Neural cell (in vitro differentiated cells): ENCODE results near the gene GALNT1. TPM values are rescaled to one million over a fixed set of nuclear protein-coding genes. Genes with fewer than 3 reads are reported as not detected.

ENCODE experiments used
- H2AFZ ChIP-seq: fragments of 200-600, 300-800 bp; sonication (generic), shearing (Covaris generic); 2 replicates; pipeline ENCODE4 v1.6.0; 2014; ENCODE audit warnings: low read depth, mild to moderate bottlenecking, antibody characterized with exemption, low read length, moderate library complexity
- H3F3A ChIP-seq: fragments of 200-600 bp; shearing (Covaris generic); 2 replicates; pipeline ENCODE4 v1.6.1; 2016; ENCODE audit warnings: mild to moderate bottlenecking, moderate library complexity, mixed read lengths, antibody characterized with exemption, low read length; ENCODE audit not compliant: insufficient read depth, poor library complexity, severe bottlenecking
- H3K27ac ChIP-seq: fragments of 200-600, 300-800 bp; sonication (generic), shearing (Covaris generic); 2 replicates; pipeline ENCODE4 v1.5.1; 2014; ENCODE audit warnings: mild to moderate bottlenecking, low read length, moderate library complexity
- H3K27me3 ChIP-seq: fragments of 300-800, 200-600 bp; sonication (generic), shearing (Covaris generic); 2 replicates; pipeline ENCODE4 v1.6.0; 2014; ENCODE audit warnings: mild to moderate bottlenecking, low read depth, low read length, moderate library complexity; ENCODE audit not compliant: insufficient read depth
- H3K36me3 ChIP-seq: fragments of 300-800, 200-600 bp; sonication (generic), shearing (Covaris generic); 2 replicates; pipeline ENCODE4 v1.5.1; 2014; ENCODE audit warnings: mild to moderate bottlenecking, antibody characterized with exemption, low read length, moderate library complexity; ENCODE audit not compliant: insufficient read depth
- H3K4me2 ChIP-seq: fragments of 300-800, 200-600 bp; sonication (generic), shearing (Covaris generic); 2 replicates; pipeline ENCODE4 v1.6.0; 2014; ENCODE audit warnings: mild to moderate bottlenecking, low read length
- H3K4me3 ChIP-seq: fragments of 300-800, 200-600 bp; sonication (generic), shearing (Covaris generic); 2 replicates; pipeline ENCODE4 v1.5.1; 2014; ENCODE audit warnings: mild to moderate bottlenecking, low read length, moderate library complexity
- H3K79me2 ChIP-seq: fragments of 200-600 bp; shearing (Covaris generic); replicated peaks from 2 replicates; pipeline ENCODE4 v1.6.0; 2014; ENCODE audit warnings: mild to moderate bottlenecking, low read length, moderate library complexity; ENCODE audit not compliant: insufficient read depth
- H3K9ac ChIP-seq: fragments of 300-800, 200-600 bp; sonication (generic), shearing (Covaris generic); 2 replicates; pipeline ENCODE4 v1.6.1; 2016; ENCODE audit warnings: mild to moderate bottlenecking, low read length, mixed read lengths
- H3K9me2 ChIP-seq: fragments of 200-600 bp; shearing (Covaris generic); 2 replicates; pipeline ENCODE4 v1.6.1; 2016; ENCODE audit warnings: mild to moderate bottlenecking, low read length, mixed read lengths; ENCODE audit not compliant: insufficient read depth
- H3K9me3 ChIP-seq: fragments of 200-600, 300-800 bp; sonication (generic), shearing (Covaris generic); 2 replicates; pipeline ENCODE4 v1.6.1; 2016; ENCODE audit warnings: mild to moderate bottlenecking, mixed run types, low read length, moderate library complexity, mixed read lengths
- H4K20me1 ChIP-seq: fragments of 200-600 bp; shearing (Covaris generic); 2 replicates; pipeline ENCODE4 v1.6.1; 2016; ENCODE audit warnings: mild to moderate bottlenecking, mixed run types; ENCODE audit not compliant: insufficient read depth
- EP300 ChIP-seq: fragments of 450-650 bp; conservative IDR thresholded peaks from 2 replicates; pipeline ENCODE4 v1.6.1; 2014; ENCODE audit warnings: antibody characterized with exemption, mild to moderate bottlenecking, moderate library complexity; ENCODE audit not compliant: poor library complexity, severe bottlenecking
- EZH2 ChIP-seq: fragments of 200-600, 300-800 bp; shearing (Covaris generic), sonication (generic); IDR thresholded peaks from 2 replicates; pipeline ENCODE4 v1.6.1; 2014; ENCODE audit warnings: antibody characterized with exemption, low read length, borderline replicate concordance, mild to moderate bottlenecking; ENCODE audit not compliant: insufficient read depth, poor library complexity, severe bottlenecking
- MXI1 ChIP-seq: fragments of 450-650 bp; conservative IDR thresholded peaks from 2 replicates; pipeline ENCODE4 v1.6.1; 2014; ENCODE audit warnings: antibody characterized with exemption, mild to moderate bottlenecking; ENCODE audit not compliant: poor library complexity, severe bottlenecking
- POLR2AphosphoS5 ChIP-seq: IDR thresholded peaks from 2 replicates; pipeline ENCODE4 v1.6.1; 2012
- RAD21 ChIP-seq: fragments of 450-650 bp; conservative IDR thresholded peaks from 2 replicates; pipeline ENCODE4 v1.6.1; 2014; ENCODE audit warnings: antibody characterized with exemption, mild to moderate bottlenecking, moderate library complexity
- SMC3 ChIP-seq: fragments of 450-650 bp; conservative IDR thresholded peaks from 2 replicates; pipeline ENCODE4 v1.6.1; 2014; ENCODE audit warnings: antibody characterized with exemption, mild to moderate bottlenecking, moderate library complexity; ENCODE audit not compliant: poor library complexity
- TAF1 ChIP-seq: IDR thresholded peaks from 2 replicates; pipeline ENCODE4 v1.6.1; 2012; ENCODE audit warnings: low read depth
- polyA plus RNA-seq: library from polyadenylated mRNA; depleted of rRNA; stranded (reverse); fragments of >200 nt; gene quantifications from 2 replicates; pipeline ENCODE4 v1.2.3, GENCODE V29; 2014
- TF ChIP-seq, protein P1 (sequence below): fragments of 450-650 bp; IDR thresholded peaks from 2 replicates; pipeline ENCODE4 v1.5.1; 2014; ENCODE audit warnings: antibody characterized with exemption, mild to moderate bottlenecking, moderate library complexity; ENCODE audit not compliant: poor library complexity, severe bottlenecking
- TF ChIP-seq, protein P2 (sequence below): IDR thresholded peaks from 2 replicates; pipeline ENCODE4 v1.6.1; 2012; ENCODE audit warnings: borderline replicate concordance

The GALNT1 gene
- polyA plus RNA-seq, 1 donor from 2014 or later, result 103 TPM

DNA sequence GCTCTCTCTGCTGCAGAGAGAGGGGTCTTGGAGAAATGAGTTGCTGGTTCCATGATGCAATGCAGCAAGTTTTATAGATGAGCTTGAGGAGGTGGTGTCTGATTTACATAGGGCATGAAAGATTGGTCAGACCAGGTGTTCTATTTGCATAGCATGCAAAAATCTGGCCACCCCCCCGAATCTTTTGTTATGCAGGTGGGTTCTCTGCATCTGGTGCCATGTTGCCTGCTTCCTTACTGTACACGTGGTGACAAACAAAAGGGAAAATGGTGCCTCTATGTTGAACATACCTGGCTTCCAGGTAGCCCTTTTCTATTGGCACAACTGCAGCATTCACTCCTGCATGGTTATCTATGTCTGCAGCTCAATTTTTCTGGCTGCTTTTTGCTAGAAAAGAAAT, 169.4 kb downstream of the GALNT1 start:
- H3K9me3 ChIP-seq, result no peaks in the 10 kb centered on the region
- no peaks in the 10 kb centered on the region for H3K9me2 ChIP-seq
- H4K20me1 ChIP-seq, result no peaks in the 10 kb centered on the region
- TF ChIP-seq POLR2AphosphoS5 (no peak), TAF1 (no peak), EZH2 (no peak), SMC3 (no peak), MXI1 (no peak), EP300 (no peak), RAD21 (no peak)
- TF ChIP-seq, protein P1, sequence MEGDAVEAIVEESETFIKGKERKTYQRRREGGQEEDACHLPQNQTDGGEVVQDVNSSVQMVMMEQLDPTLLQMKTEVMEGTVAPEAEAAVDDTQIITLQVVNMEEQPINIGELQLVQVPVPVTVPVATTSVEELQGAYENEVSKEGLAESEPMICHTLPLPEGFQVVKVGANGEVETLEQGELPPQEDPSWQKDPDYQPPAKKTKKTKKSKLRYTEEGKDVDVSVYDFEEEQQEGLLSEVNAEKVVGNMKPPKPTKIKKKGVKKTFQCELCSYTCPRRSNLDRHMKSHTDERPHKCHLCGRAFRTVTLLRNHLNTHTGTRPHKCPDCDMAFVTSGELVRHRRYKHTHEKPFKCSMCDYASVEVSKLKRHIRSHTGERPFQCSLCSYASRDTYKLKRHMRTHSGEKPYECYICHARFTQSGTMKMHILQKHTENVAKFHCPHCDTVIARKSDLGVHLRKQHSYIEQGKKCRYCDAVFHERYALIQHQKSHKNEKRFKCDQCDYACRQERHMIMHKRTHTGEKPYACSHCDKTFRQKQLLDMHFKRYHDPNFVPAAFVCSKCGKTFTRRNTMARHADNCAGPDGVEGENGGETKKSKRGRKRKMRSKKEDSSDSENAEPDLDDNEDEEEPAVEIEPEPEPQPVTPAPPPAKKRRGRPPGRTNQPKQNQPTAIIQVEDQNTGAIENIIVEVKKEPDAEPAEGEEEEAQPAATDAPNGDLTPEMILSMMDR, result no peak
- TF ChIP-seq, protein P2, sequence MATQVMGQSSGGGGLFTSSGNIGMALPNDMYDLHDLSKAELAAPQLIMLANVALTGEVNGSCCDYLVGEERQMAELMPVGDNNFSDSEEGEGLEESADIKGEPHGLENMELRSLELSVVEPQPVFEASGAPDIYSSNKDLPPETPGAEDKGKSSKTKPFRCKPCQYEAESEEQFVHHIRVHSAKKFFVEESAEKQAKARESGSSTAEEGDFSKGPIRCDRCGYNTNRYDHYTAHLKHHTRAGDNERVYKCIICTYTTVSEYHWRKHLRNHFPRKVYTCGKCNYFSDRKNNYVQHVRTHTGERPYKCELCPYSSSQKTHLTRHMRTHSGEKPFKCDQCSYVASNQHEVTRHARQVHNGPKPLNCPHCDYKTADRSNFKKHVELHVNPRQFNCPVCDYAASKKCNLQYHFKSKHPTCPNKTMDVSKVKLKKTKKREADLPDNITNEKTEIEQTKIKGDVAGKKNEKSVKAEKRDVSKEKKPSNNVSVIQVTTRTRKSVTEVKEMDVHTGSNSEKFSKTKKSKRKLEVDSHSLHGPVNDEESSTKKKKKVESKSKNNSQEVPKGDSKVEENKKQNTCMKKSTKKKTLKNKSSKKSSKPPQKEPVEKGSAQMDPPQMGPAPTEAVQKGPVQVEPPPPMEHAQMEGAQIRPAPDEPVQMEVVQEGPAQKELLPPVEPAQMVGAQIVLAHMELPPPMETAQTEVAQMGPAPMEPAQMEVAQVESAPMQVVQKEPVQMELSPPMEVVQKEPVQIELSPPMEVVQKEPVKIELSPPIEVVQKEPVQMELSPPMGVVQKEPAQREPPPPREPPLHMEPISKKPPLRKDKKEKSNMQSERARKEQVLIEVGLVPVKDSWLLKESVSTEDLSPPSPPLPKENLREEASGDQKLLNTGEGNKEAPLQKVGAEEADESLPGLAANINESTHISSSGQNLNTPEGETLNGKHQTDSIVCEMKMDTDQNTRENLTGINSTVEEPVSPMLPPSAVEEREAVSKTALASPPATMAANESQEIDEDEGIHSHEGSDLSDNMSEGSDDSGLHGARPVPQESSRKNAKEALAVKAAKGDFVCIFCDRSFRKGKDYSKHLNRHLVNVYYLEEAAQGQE, result no peak
- no peak overlapping the region for H2AFZ ChIP-seq
- no peaks in the 10 kb centered on the region for H3F3A ChIP-seq
- no peak overlapping the region for H3K9ac ChIP-seq
- H3K36me3 ChIP-seq, result no peaks in the 10 kb centered on the region
- no peaks in the 10 kb centered on the region for H3K27me3 ChIP-seq
- H3K4me3 ChIP-seq, result no peak overlapping the region
- no peaks in the 10 kb centered on the region for H3K79me2 ChIP-seq
- no peak overlapping the region for H3K27ac ChIP-seq
- no peak overlapping the region for H3K4me2 ChIP-seq

DNA sequence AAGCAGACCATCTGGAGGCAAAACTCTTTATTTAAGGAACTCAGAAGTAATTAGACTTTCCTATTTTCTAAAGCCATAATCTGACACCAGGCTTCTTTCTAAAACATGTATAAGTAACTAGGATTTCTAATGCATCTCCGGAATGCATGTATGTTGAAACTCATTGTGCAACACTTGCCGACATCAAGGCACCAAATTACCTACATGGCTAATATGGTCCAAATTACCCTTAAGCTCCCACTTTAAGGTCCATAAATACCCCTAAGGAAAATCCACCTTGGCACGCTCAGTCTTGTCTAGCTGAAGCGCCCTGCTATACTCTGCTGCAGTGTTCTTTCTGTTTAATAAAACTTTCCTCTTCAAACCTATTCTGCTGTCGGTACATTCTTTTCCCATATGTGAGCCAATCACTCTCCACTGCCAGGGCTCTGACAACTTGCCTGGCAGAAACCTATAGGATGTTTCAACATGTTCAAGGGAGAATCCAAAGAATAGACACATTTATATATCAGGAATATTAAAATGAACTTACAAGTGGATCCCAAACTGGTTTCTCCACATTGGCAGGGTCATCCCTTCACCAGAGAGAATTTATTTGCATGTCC, 171.9 kb downstream of the GALNT1 start:
- no peak overlapping the region for H3K27ac ChIP-seq
- H4K20me1 ChIP-seq, result no peaks in the 10 kb centered on the region
- H3K36me3 ChIP-seq, result no peaks in the 10 kb centered on the region
- H3K79me2 ChIP-seq, result no peaks in the 10 kb centered on the region
- H2AFZ ChIP-seq, result no peak overlapping the region
- no peak overlapping the region for H3K4me2 ChIP-seq
- no peaks in the 10 kb centered on the region for H3K9me2 ChIP-seq
- no peaks in the 10 kb centered on the region for H3F3A ChIP-seq
- no peaks in the 10 kb centered on the region for H3K27me3 ChIP-seq
- TF ChIP-seq TAF1, result no peak
- no peak for TF ChIP-seq SMC3
- TF ChIP-seq EZH2, result no peak
- no peak for TF ChIP-seq MXI1
- TF ChIP-seq, protein P1, result no peak
- no peak for TF ChIP-seq EP300
- TF ChIP-seq, protein P2, result no peak
- TF ChIP-seq POLR2AphosphoS5, result no peak
- TF ChIP-seq RAD21, result no peak
- no peak overlapping the region for H3K9ac ChIP-seq
- no peaks in the 10 kb centered on the region for H3K9me3 ChIP-seq
- no peak overlapping the region for H3K4me3 ChIP-seq
